Nephron (organoid): Measurements from ENCODE around the gene ASXL1.
"Not testable (repeated sequence)": the region's sequence is repeated elsewhere in the genome, so short reads cannot be mapped to it uniquely, and the experiment has no call there.

ENCODE experiments used
- H3K27ac Mint-ChIP-seq, 3 experiments: 2 replicates each; pipeline ENCODE4 v1.8.0; 2020; ENCODE audit warnings: mixed read lengths in 3 of 3, mild to moderate bottlenecking in 2 of 3, moderate library complexity in 1 of 3
- H3K27me3 Mint-ChIP-seq: 2 replicates; pipeline ENCODE4 v1.8.0; 2021; ENCODE audit warnings: low read depth, mild to moderate bottlenecking, moderate library complexity, mixed read lengths
- H3K36me3 Mint-ChIP-seq: 2 replicates; pipeline ENCODE4 v1.8.0; 2020; ENCODE audit warnings: low read depth, mixed read lengths
- H3K4me1 Mint-ChIP-seq: 2 replicates; pipeline ENCODE4 v1.8.0; 2020; ENCODE audit warnings: mixed read lengths
- H3K4me3 Mint-ChIP-seq, 3 experiments: 2 replicates each; pipeline ENCODE4 v1.8.0; 2020; ENCODE audit warnings: mild to moderate bottlenecking in 3 of 3, mixed read lengths in 3 of 3, moderate library complexity in 2 of 3
- H3K9me3 Mint-ChIP-seq: 2 replicates; pipeline ENCODE4 v1.8.0; 2020; ENCODE audit warnings: mixed read lengths
- TF ChIP-seq, protein P1 (sequence below), 3 experiments: fragments of 200-600 bp; sonication (generic); IDR thresholded peaks; one replicate each; pipeline ENCODE4 v1.5.0; 2021; ENCODE audit warnings: antibody characterized with exemption in 3 of 3; ENCODE audit not compliant: unreplicated experiment in 3 of 3

The ASXL1 gene

DNA sequence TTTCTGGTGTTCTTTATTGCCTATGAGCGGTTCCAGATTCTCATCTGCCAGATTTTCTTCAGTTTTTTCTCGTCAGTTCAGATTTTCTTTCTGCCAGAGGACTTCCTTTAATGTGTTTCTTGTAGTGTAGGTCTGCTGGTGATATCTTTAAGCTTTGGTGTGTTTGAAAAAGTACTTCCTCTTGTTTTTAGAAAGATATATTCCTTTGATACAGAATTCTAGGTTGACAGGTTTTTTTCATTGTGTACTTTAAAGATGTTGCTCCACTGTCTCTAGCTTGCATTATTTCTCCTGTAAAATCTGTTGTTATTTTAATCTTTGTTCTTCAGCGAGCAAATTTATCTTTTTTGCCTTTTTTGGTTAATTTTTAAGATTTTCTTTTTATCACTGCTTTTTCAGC is 36.9 kb downstream of the ASXL1 start:
- H3K27me3 Mint-ChIP-seq: no peaks in the 10 kb centered on the region
- peaks cover 5% of the 10 kb centered on the region for H3K9me3 Mint-ChIP-seq
- no peak overlapping the region for H3K27ac Mint-ChIP-seq
- no peaks in the 10 kb centered on the region for H3K4me1 Mint-ChIP-seq
- H3K36me3 Mint-ChIP-seq: peaks cover 60% of the 10 kb centered on the region
- no peak overlapping the region for H3K4me3 Mint-ChIP-seq
- TF ChIP-seq, protein P1, sequence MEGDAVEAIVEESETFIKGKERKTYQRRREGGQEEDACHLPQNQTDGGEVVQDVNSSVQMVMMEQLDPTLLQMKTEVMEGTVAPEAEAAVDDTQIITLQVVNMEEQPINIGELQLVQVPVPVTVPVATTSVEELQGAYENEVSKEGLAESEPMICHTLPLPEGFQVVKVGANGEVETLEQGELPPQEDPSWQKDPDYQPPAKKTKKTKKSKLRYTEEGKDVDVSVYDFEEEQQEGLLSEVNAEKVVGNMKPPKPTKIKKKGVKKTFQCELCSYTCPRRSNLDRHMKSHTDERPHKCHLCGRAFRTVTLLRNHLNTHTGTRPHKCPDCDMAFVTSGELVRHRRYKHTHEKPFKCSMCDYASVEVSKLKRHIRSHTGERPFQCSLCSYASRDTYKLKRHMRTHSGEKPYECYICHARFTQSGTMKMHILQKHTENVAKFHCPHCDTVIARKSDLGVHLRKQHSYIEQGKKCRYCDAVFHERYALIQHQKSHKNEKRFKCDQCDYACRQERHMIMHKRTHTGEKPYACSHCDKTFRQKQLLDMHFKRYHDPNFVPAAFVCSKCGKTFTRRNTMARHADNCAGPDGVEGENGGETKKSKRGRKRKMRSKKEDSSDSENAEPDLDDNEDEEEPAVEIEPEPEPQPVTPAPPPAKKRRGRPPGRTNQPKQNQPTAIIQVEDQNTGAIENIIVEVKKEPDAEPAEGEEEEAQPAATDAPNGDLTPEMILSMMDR (IDR thresholded peaks at IDR 0.05; ENCODE audit: unreplicated experiment in 3 of 3): no peak

DNA sequence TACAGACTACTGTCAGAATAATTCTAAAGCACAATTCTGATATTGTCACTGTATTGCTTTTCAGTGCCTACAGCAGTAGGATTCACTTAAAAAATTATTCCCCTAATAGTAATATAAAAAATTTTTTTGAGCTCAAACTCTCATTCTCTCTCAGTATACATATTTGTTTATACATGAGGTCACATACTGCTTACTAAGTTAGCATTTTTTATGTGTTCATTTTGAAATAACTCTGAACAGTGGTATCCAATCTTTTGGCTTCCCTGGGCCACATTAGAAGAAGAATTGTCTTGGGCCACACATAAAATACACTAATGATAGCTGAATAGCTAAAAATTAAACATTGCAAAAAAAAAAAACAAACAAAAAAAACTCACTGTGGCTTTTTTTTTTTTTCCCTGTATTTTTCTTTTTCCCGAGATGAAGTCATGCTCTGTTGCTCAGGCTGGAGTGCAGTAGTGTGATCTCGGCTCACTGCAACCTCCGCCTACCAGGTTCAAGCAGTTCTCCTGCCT is 38.6 kb downstream of the ASXL1 start:
- TF ChIP-seq, protein P1 (IDR thresholded peaks at IDR 0.05; ENCODE audit: unreplicated experiment in 3 of 3): no peak
- no peaks in the 10 kb centered on the region for H3K27me3 Mint-ChIP-seq

DNA sequence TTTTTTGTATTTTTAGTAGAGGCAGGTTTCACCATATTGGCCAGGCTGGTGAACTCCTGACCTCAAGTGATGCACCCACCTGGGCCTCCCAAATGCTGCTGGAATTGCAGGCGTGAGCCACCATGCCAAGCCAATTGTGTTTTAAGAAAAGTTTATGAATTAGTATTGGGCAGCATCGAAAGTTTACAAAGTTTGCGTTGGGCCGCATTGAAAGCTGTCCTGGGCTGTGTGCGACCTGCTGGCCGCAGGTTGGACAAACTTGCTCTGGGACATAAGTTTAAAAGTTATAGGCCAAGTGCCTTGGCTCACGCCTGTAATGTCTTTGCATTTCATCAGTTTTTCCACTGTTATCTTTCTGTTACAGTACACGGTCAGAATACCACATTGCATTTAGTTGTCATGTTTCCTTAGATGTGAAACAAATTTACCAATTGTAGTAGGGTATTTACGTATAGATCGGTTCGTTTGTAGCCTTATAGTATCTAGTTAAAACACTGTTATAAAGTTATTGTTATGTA is 39.5 kb downstream of the ASXL1 start:
- Mint-ChIP-seq H3K9me3 (peaks cover 5% of the 10 kb centered on the region), H3K4me1 (no peaks in the 10 kb centered on the region), H3K36me3 (peaks cover 55% of the 10 kb centered on the region), H3K27me3 (no peaks in the 10 kb centered on the region), H3K27ac (no peak overlapping the region), H3K4me3 (no peak overlapping the region)
- TF ChIP-seq, protein P1 (IDR thresholded peaks at IDR 0.05; ENCODE audit: unreplicated experiment in 3 of 3): no peak

More for the DNA sequence above, 38.6 kb downstream of the ASXL1 start:
- Mint-ChIP-seq H3K9me3 (peaks cover 5% of the 10 kb centered on the region), H3K36me3 (peaks cover 56% of the 10 kb centered on the region), H3K27ac (peak overlapping the region in 2 of 3 experiments; percentile 1 to 20), H3K4me3 (no peak overlapping the region), H3K4me1 (no peaks in the 10 kb centered on the region)

DNA sequence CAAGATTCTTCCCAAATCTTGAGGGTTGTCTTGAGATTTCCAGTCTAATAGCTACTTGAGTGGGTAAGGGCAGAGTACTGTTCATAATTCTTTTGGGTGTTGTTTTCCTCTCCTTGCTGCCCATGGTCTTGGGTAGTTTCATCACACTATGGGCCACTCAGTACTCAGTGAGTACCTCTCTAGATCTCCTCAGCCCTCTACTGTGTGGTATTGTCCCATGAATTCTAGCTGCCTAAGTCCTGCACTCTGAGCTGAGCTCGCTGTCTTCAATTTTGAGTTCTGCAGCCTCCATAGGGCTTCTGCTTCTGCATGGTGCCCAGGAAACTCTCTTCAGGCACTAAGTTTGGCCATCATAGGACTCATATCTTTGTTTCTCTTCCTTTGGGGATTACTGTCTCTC is 42.3 kb downstream of the ASXL1 start:
- H3K4me3 Mint-ChIP-seq: no peak overlapping the region
- TF ChIP-seq, protein P1 (IDR thresholded peaks at IDR 0.05; ENCODE audit: unreplicated experiment in 3 of 3): no peak
- H3K4me1 Mint-ChIP-seq: no peaks in the 10 kb centered on the region
- no peaks in the 10 kb centered on the region for H3K9me3 Mint-ChIP-seq
- no peaks in the 10 kb centered on the region for H3K27me3 Mint-ChIP-seq
- peaks cover 34% of the 10 kb centered on the region for H3K36me3 Mint-ChIP-seq
- H3K27ac Mint-ChIP-seq: no peak overlapping the region

DNA sequence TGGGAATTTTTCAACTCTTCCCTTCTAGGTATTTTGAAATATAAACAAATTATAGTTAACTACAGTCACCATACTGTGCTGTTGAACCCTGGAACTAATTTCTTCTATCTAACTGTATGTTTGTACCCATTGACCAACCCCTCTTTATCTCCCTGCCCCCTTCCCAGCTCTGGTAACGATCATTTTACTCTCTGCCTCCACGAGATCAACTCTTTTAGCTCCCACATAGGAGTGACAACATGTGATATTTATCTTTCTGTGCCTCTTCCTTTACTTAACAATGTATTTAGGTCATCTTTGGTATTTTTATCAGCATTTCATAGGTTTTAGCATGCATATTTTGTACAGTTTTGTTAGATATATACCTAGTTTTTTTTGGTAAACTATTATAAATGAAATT is 45.9 kb downstream of the ASXL1 start:
- TF ChIP-seq, protein P1 (IDR thresholded peaks at IDR 0.05; ENCODE audit: unreplicated experiment in 3 of 3): no peak
- Mint-ChIP-seq H3K36me3 (peaks cover 34% of the 10 kb centered on the region), H3K27me3 (no peaks in the 10 kb centered on the region), H3K4me3 (no peak overlapping the region), H3K27ac (peak overlapping the region in 2 of 3 experiments; percentile 1 to 4), H3K9me3 (no peaks in the 10 kb centered on the region), H3K4me1 (no peaks in the 10 kb centered on the region)

DNA sequence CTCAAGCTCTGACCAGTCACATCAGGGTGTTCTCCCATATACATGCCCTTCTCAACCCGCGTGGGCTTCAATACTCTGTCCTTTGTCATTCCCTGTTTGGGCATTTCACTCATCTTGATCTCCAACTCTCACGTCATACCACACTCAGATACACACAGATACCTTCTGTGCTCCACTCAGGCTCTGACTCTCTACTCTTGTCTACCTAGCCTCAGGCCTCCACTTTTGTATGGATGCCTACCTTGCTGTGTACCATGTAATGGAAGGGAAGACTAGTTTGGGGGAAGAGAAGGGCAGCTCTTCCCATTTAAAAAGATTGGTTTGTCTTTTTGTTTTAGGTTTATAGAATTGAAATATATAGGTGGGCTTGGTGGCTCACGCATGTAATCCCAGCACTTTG is 48.6 kb downstream of the ASXL1 start:
- no peaks in the 10 kb centered on the region for H3K4me1 Mint-ChIP-seq
- H3K27me3 Mint-ChIP-seq: no peaks in the 10 kb centered on the region
- H3K9me3 Mint-ChIP-seq: no peaks in the 10 kb centered on the region
- H3K27ac Mint-ChIP-seq: no peak overlapping the region
- H3K36me3 Mint-ChIP-seq: peaks cover 19% of the 10 kb centered on the region
- TF ChIP-seq, protein P1 (IDR thresholded peaks at IDR 0.05; ENCODE audit: unreplicated experiment in 3 of 3): no peak
- H3K4me3 Mint-ChIP-seq: no peak overlapping the region

DNA sequence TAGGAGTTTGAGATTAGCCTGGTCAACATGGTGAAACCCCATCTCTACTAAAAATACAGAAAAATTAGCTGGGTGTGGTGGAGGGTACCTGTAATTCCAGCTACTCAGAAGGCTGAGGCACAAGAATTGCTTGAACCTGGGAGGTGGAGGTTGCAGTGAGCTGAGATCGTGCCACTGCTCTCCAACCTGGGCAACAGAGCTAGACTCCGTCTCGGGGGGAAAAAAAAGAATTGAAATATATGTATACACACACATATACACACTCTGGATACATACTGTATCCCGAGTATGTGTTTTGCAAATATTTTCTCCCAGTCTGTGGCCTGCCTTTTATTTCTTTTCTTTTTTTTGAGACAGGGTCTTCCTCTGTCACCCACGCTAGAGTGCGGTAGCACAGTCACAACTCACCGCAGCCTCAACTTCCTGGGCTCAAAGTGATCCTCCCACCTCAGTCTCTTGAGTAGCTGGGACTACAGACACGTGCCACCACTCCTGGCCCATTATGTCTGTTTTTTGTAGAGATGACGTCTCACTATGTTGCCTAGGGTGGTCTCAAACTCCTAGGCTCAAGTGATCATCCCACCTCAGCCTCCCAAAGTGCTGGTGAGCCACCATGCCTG is 49.1 kb downstream of the ASXL1 start:
- H3K4me1 Mint-ChIP-seq, H3K9me3 Mint-ChIP-seq, H3K4me3 Mint-ChIP-seq, H3K27me3 Mint-ChIP-seq, H3K27ac Mint-ChIP-seq: not testable (repeated sequence)
- H3K36me3 Mint-ChIP-seq: peaks cover 16% of the 10 kb centered on the region
